Endothelial cell of umbilical vein (primary cell): ENCODE measurements around the gene FAM53B. TPM values are rescaled to one million over a fixed set of nuclear protein-coding genes. Genes with fewer than 3 reads are reported as not detected.

Experiments
- BruUV-seq: library from RNA; stranded (reverse); fragments of 400-500 nt; replicated peaks from 2 replicates; lab custom pipeline; 2021; lab: Mats Ljungman, UMichigan
- CTCF ChIA-PET: fragments of 300-600, 350-600 bp; sonication (Branson Sonifier 250); formaldehyde crosslinking; loops from one replicate; lab custom pipeline; 2021; ENCODE audit warnings: antibody characterized with exemption, inconsistent platforms; lab: Charles Lee
- POLR2A ChIA-PET: fragments of 300-600, 350-600 bp; sonication (Branson Sonifier 250); formaldehyde crosslinking; loops from one replicate; lab custom pipeline; 2021; ENCODE audit warnings: antibody characterized with exemption, inconsistent platforms; lab: Charles Lee
- DNase-seq: peaks from one replicate; pipeline ENCODE4 v3.0.0-alpha.2; 2011; ENCODE audit warnings: low read depth, low spot score
- FAIRE-seq: peaks from 2 replicates; lab custom pipeline; 2011; peaks lifted over from hg19 to GRCh38; lab: Jason Lieb, UNC
- H2AFZ ChIP-seq: 2 replicates; pipeline ENCODE4 v1.6.0; 2012; ENCODE audit warnings: low read depth, low read length, control low read depth, inconsistent platforms
- H3K27ac ChIP-seq: 2 replicates; pipeline ENCODE4 v1.5.1; 2011; ENCODE audit warnings: low read depth, mild to moderate bottlenecking, control low read depth, low read length, moderate library complexity; ENCODE audit not compliant: insufficient read depth
- H3K27me3 ChIP-seq, 2 experiments: 2 replicates each; pipeline versions ENCODE4 v1.6.0 to v1.6.1; 2011; ENCODE audit warnings: low read length in 2 of 2, mixed read lengths in 1 of 2; ENCODE audit not compliant: control insufficient read depth in 2 of 2, insufficient read depth in 2 of 2
- H3K36me3 ChIP-seq, 2 experiments: 2 replicates in 1 of 2; 3 replicates in 1 of 2; pipeline ENCODE4 v1.5.1; 2011; ENCODE audit warnings: low read length in 2 of 2, mild to moderate bottlenecking in 1 of 2, moderate library complexity in 1 of 2; ENCODE audit not compliant: control insufficient read depth in 2 of 2, insufficient read depth in 2 of 2; ENCODE audit errors: extremely low read depth in 1 of 2
- H3K4me1 ChIP-seq: 3 replicates; pipeline ENCODE4 v1.5.1; 2011; ENCODE audit warnings: mild to moderate bottlenecking, low read length; ENCODE audit not compliant: control insufficient read depth, insufficient read depth; ENCODE audit errors: extremely low read depth
- H3K4me2 ChIP-seq: 2 replicates; pipeline ENCODE4 v1.6.1; 2011; ENCODE audit warnings: low read length, control low read depth, mixed read lengths; ENCODE audit not compliant: insufficient read depth
- H3K4me3 ChIP-seq, 3 experiments: fragments of 200-600 bp in 1 of 3; sonication (generic), shearing (Covaris generic) in 1 of 3; replicated peaks in 1 of 3; 2 replicates each; pipeline ENCODE4 v1.5.1; 2011 to 2016; ENCODE audit warnings: control low read depth in 3 of 3, low read length in 3 of 3, mild to moderate bottlenecking in 2 of 3, inconsistent platforms in 1 of 3, low read depth in 1 of 3, moderate library complexity in 1 of 3; ENCODE audit not compliant: insufficient read depth in 1 of 3
- H3K79me2 ChIP-seq: 2 replicates; pipeline ENCODE4 v1.6.0; 2012; ENCODE audit warnings: low read length, inconsistent platforms; ENCODE audit not compliant: control insufficient read depth, insufficient read depth
- H3K9ac ChIP-seq: replicated peaks from 2 replicates; pipeline ENCODE3; 2011; ENCODE audit warnings: low read length, control low read depth; ENCODE audit not compliant: insufficient read depth; ENCODE audit errors: extremely low read depth
- H3K9me1 ChIP-seq: replicated peaks from 3 replicates; pipeline ENCODE4 v1.6.0; 2011; ENCODE audit warnings: mild to moderate bottlenecking, low read length; ENCODE audit not compliant: control insufficient read depth, insufficient read depth; ENCODE audit errors: extremely low read depth
- H3K9me3 ChIP-seq: replicated peaks from 2 replicates; pipeline ENCODE4 v1.5.1; 2012; ENCODE audit warnings: low read length, inconsistent platforms; ENCODE audit not compliant: control insufficient read depth, insufficient read depth
- H4K20me1 ChIP-seq: replicated peaks from 2 replicates; pipeline ENCODE3; 2011; ENCODE audit warnings: mild to moderate bottlenecking, low read length; ENCODE audit not compliant: control insufficient read depth, insufficient read depth; ENCODE audit errors: extremely low read depth
- CTCF ChIP-seq, 2 donors: IDR thresholded peaks; 1 replicate in 1 of 2; 2 replicates in 1 of 2; pipeline ENCODE4 v1.5.1; 2011; ENCODE audit warnings: low read length in 2 of 2, mild to moderate bottlenecking in 2 of 2, moderate library complexity in 2 of 2, control low read depth in 1 of 2, inconsistent platforms in 1 of 2, low read depth in 1 of 2; ENCODE audit not compliant: insufficient read depth in 1 of 2; ENCODE audit errors: extremely low read depth in 1 of 2
- EZH2 ChIP-seq: IDR thresholded peaks from 2 replicates; pipeline ENCODE4 v1.6.1; 2012; ENCODE audit warnings: borderline replicate concordance, low read depth, mild to moderate bottlenecking, moderate library complexity, low read length, inconsistent platforms; ENCODE audit not compliant: severe bottlenecking
- FOS ChIP-seq: IDR thresholded peaks from 2 replicates; pipeline ENCODE4 v1.6.1; 2011; ENCODE audit warnings: mild to moderate bottlenecking, low read length, moderate library complexity, borderline replicate concordance; ENCODE audit not compliant: insufficient read depth
- GATA2 ChIP-seq: IDR thresholded peaks from 2 replicates; pipeline ENCODE4 v1.7.0; 2011; ENCODE audit warnings: low read depth, mild to moderate bottlenecking, moderate library complexity, mixed read lengths, low read length; ENCODE audit not compliant: insufficient read length, insufficient read depth
- JUN ChIP-seq: IDR thresholded peaks from 2 replicates; pipeline ENCODE4 v1.6.1; 2011; ENCODE audit warnings: borderline replicate concordance, low read depth; ENCODE audit not compliant: insufficient read length, insufficient read depth
- MAX ChIP-seq: IDR thresholded peaks from 2 replicates; pipeline ENCODE4 v1.6.1; 2011; ENCODE audit not compliant: insufficient read depth, insufficient read length
- MYC ChIP-seq: IDR thresholded peaks from one replicate; pipeline ENCODE4 v1.6.1; 2011; ENCODE audit warnings: mild to moderate bottlenecking, low read depth, low read length
- POLR2A ChIP-seq: IDR thresholded peaks from 2 replicates; pipeline ENCODE4 v1.6.1; 2012; ENCODE audit warnings: low read depth, mild to moderate bottlenecking, control low read depth, low read length
- POLR2AphosphoS5 ChIP-seq: IDR thresholded peaks from 2 replicates; pipeline ENCODE4 v1.6.1; 2012; ENCODE audit warnings: low read depth, mild to moderate bottlenecking, control low read depth, low read length, moderate library complexity; ENCODE audit not compliant: insufficient read depth
- dilution Hi-C: fragments of 300-500 bp; cut with MboI; formaldehyde crosslinking; loops from one replicate; pipeline ENCODE4 v1.15.0; 2019; ENCODE audit warnings: low sequenced_read_pairs; ENCODE audit not compliant: extremely low pct_ligation_motif_present
- intact Hi-C: fragments of 100-400 bp; cut with micrococcal nuclease; formaldehyde crosslinking; loops from one replicate; pipeline ENCODE4 v1.10.0; 2022
- polyA plus RNA-seq, 4 experiments: library from polyadenylated mRNA; depleted of rRNA in 3 of 4; stranded (reverse) in 3 of 4; unstranded in 1 of 4; fragments of >200 nt; gene quantifications; 2 replicates each; pipeline versions ENCODE4 v1.2.1 to v1.2.3, GENCODE V29; 2011 to 2012; ENCODE audit warnings: missing spikeins in 1 of 4
- total RNA-seq: library from RNA; stranded (reverse); gene quantifications from 2 replicates; pipeline ENCODE4 v1.2.3, GENCODE V29; 2021

FAM53B gene
- total and polyA plus RNA-seq, 2 donors (not counting 3 experiments of a cell fraction or from before 2014, with no cell fraction given), result 8.5 to 21.1 TPM

- H3K4me2 ChIP-seq, result no peak overlapping the region
- no peak for DNase-seq
- no peaks in the 10 kb centered on the region for H3K9me3 ChIP-seq
- TF ChIP-seq FOS, result no peak
- no peak for TF ChIP-seq EZH2
- TF ChIP-seq GATA2, result no peak
- no peak for TF ChIP-seq POLR2AphosphoS5
- no peak for TF ChIP-seq POLR2A
- no peak for TF ChIP-seq MYC
- TF ChIP-seq MAX, result no peak
- TF ChIP-seq CTCF (IDR thresholded peaks at IDR 0.05; ENCODE audit: extremely low read depth in 1 of 2, insufficient read depth in 1 of 2, low read depth in 1 of 2, low read length in 2 of 2), result no peak
- no peak for TF ChIP-seq JUN
- H3K36me3 ChIP-seq, result peaks cover 0 to 9% of the 10 kb centered on the region in 2 experiments
- POLR2A ChIA-PET, result interaction anchor here (0.6 kb wide), 1 partner anchor 218 kb away, joined by 4 read pairs; no protein-coding TSS in a partner anchor
- CTCF ChIA-PET, result interaction anchor here (1.4 to 1.6 kb wide), 3 partner anchors 19 to 52 kb away, joined by 3 to 4 read pairs (median 3); no protein-coding TSS in a partner anchor
- dilution Hi-C loops (no loop called here), intact Hi-C loops (no loop called here)
- no peaks in the 10 kb centered on the region for H3K27me3 ChIP-seq
- no peak for FAIRE-seq
- BruUV-seq, result no TSS peak
- H3K9ac ChIP-seq, result no peak overlapping the region
- no peaks in the 10 kb centered on the region for H3K79me2 ChIP-seq
- no peak overlapping the region for H2AFZ ChIP-seq
- no peaks in the 10 kb centered on the region for H3K9me1 ChIP-seq
- H3K4me3 ChIP-seq, result no peak overlapping the region
- peaks cover 7% of the 10 kb centered on the region for H3K4me1 ChIP-seq
- H4K20me1 ChIP-seq, result no peaks in the 10 kb centered on the region
- no peak overlapping the region for H3K27ac ChIP-seq
These were observed 76.5 kb downstream of the FAM53B start for GRCh38 chr10:124667425-124668345.
